SKM-1 treated with dmso at 0.1 percent for 144 hours (cell line): Measurements from ENCODE around the gene INSIG2.

ENCODE experiments used
- DNase-seq: peaks from one replicate; lab custom pipeline; 2025; ENCODE audit not compliant: unreplicated experiment; lab: John Stamatoyannopoulos, UW

Gene INSIG2

GRCh38 chr2:118124288-118124891 is 36.1 kb downstream of the INSIG2 start:
- DNase-seq, result no peak

- DNase-seq, result no peak
Observed at GRCh38 chr2:118127250-118127649, 39.0 kb downstream of the INSIG2 start.

GRCh38 chr2:118128826-118129225 is 40.6 kb downstream of the INSIG2 start:
- no peak for DNase-seq

- DNase-seq, result no peak
Observed at GRCh38 chr2:118130385-118130784, 42.1 kb downstream of the INSIG2 start.

- DNase-seq, result no peak
Observed at GRCh38 chr2:118131771-118132170, 43.5 kb downstream of the INSIG2 start.

GRCh38 chr2:118133916-118134315 is 45.6 kb downstream of the INSIG2 start:
- DNase-seq, result no peak

GRCh38 chr2:118134650-118135049 is 46.4 kb downstream of the INSIG2 start:
- DNase-seq, result no peak

- no peak for DNase-seq
Observed at GRCh38 chr2:118145207-118145606, 56.9 kb downstream of the INSIG2 start.

GRCh38 chr2:118145806-118146205 is 57.5 kb downstream of the INSIG2 start:
- DNase-seq, result no peak

- DNase-seq, result no peak
Observed at GRCh38 chr2:118146315-118147283, 58.3 kb downstream of the INSIG2 start.

- no peak for DNase-seq
Observed at GRCh38 chr2:118148133-118148532, 59.9 kb downstream of the INSIG2 start.

GRCh38 chr2:118148809-118149208 is 60.5 kb downstream of the INSIG2 start:
- no peak for DNase-seq

GRCh38 chr2:118150294-118150693 is 62.0 kb downstream of the INSIG2 start:
- DNase-seq, result no peak

- DNase-seq, result no peak
Observed at GRCh38 chr2:118151831-118152230, 63.6 kb downstream of the INSIG2 start.

GRCh38 chr2:118153433-118153832 is 65.2 kb downstream of the INSIG2 start:
- DNase-seq, result no peak

- DNase-seq, result no peak
Observed at GRCh38 chr2:118154176-118154575, 65.9 kb downstream of the INSIG2 start.
